HepG2 (cell line): ENCODE data around the gene SKA2. TPM values are rescaled to one million over a fixed set of nuclear protein-coding genes. Genes with fewer than 3 reads are reported as not detected.

Source experiments
- ATM ChIP-seq: fragments of 450-650 bp; IDR thresholded peaks from 2 replicates; pipeline ENCODE4 v1.7.1; 2017; ENCODE audit warnings: mild to moderate bottlenecking, borderline replicate concordance
- FOSL1 ChIP-seq: sonication (generic); formaldehyde crosslinking; IDR thresholded peaks from 2 replicates; pipeline ENCODE4 v1.9.0; 2021; ENCODE audit warnings: missing genetic modification reagents, borderline replicate concordance
- GABPB1 ChIP-seq: IDR thresholded peaks from 2 replicates; pipeline ENCODE4 v1.6.1; 2016; ENCODE audit warnings: mild to moderate bottlenecking, missing genetic modification reagents, moderate library complexity, missing compliant biosample characterization
- GATA4 ChIP-seq: sonication (generic); IDR thresholded peaks from 2 replicates; pipeline ENCODE4 v1.6.1; 2016; ENCODE audit warnings: antibody characterized with exemption, low read depth, borderline replicate concordance
- HIC2 ChIP-seq: sonication (generic); formaldehyde crosslinking; IDR thresholded peaks from 2 replicates; pipeline ENCODE4 v1.9.0; 2022; ENCODE audit warnings: low read depth, missing genetic modification reagents
- HNRNPH1 ChIP-seq: fragments of 200-400 bp; formaldehyde crosslinking; optimal IDR thresholded peaks from 2 replicates; pipeline ENCODE3; 2017; ENCODE audit warnings: mild to moderate bottlenecking, low read depth, low read length
- KDM2A ChIP-seq: sonication (generic); formaldehyde crosslinking; IDR thresholded peaks from 2 replicates; pipeline ENCODE4 v1.4.0; 2020; ENCODE audit warnings: low read depth, missing genetic modification reagents, borderline replicate concordance
- MIXL1 ChIP-seq: IDR thresholded peaks from 2 replicates; pipeline ENCODE4 v1.6.1; 2016
- NFE2L1 ChIP-seq: sonication (generic); formaldehyde crosslinking; IDR thresholded peaks from 2 replicates; pipeline ENCODE4 v1.4.0; 2020; ENCODE audit warnings: missing genetic modification reagents, mild to moderate bottlenecking, borderline replicate concordance
- NFIC ChIP-seq: IDR thresholded peaks from 2 replicates; pipeline ENCODE4 v1.6.1; 2012; ENCODE audit warnings: mild to moderate bottlenecking, low read length, inconsistent platforms
- TEAD2 ChIP-seq: sonication (generic); formaldehyde crosslinking; IDR thresholded peaks from 2 replicates; pipeline ENCODE4 v1.9.0; 2021; ENCODE audit warnings: missing genetic modification reagents
- TMF1 ChIP-seq: sonication (generic); formaldehyde crosslinking; IDR thresholded peaks from 2 replicates; pipeline ENCODE4 v1.8.1; 2022; ENCODE audit warnings: low read depth, missing genetic modification reagents
- TRIM24 ChIP-seq: sonication (generic); formaldehyde crosslinking; IDR thresholded peaks from 2 replicates; pipeline ENCODE4 v1.8.0; 2022; ENCODE audit warnings: mild to moderate bottlenecking, missing genetic modification reagents
- ZBTB2 ChIP-seq: sonication (generic); formaldehyde crosslinking; IDR thresholded peaks from 2 replicates; pipeline ENCODE4 v1.8.0; 2022; ENCODE audit warnings: low read depth, missing genetic modification reagents
- ZFP41 ChIP-seq: sonication (generic); formaldehyde crosslinking; IDR thresholded peaks from 2 replicates; pipeline ENCODE4 v1.4.0; 2020; ENCODE audit warnings: mild to moderate bottlenecking, missing genetic modification reagents, borderline replicate concordance
- ZHX1 ChIP-seq: sonication (generic); formaldehyde crosslinking; IDR thresholded peaks from 2 replicates; pipeline ENCODE4 v1.8.1; 2022; ENCODE audit warnings: low read depth, mild to moderate bottlenecking, missing genetic modification reagents
- ZNF10 ChIP-seq: sonication (generic); formaldehyde crosslinking; IDR thresholded peaks from 2 replicates; pipeline ENCODE4 v1.4.0; 2020; ENCODE audit warnings: mild to moderate bottlenecking, low read depth, missing genetic modification reagents, borderline replicate concordance
- ZNF124 ChIP-seq: sonication (generic); formaldehyde crosslinking; IDR thresholded peaks from 2 replicates; pipeline ENCODE4 v1.4.0; 2020; ENCODE audit warnings: missing genetic modification reagents
- ZNF329 ChIP-seq: sonication (generic); formaldehyde crosslinking; IDR thresholded peaks from 2 replicates; pipeline ENCODE4 v1.9.0; 2021; ENCODE audit warnings: low read depth, mild to moderate bottlenecking, missing genetic modification reagents
- ZNF468 ChIP-seq: sonication (generic); formaldehyde crosslinking; IDR thresholded peaks from 2 replicates; pipeline ENCODE4 v1.8.0; 2022; ENCODE audit warnings: mild to moderate bottlenecking, moderate library complexity, missing genetic modification reagents
- ZNF564 ChIP-seq: sonication (generic); formaldehyde crosslinking; IDR thresholded peaks from 2 replicates; pipeline ENCODE4 v1.8.1; 2023; ENCODE audit warnings: mild to moderate bottlenecking, missing genetic modification reagents
- ZNF720 ChIP-seq: sonication (generic); formaldehyde crosslinking; IDR thresholded peaks from 2 replicates; pipeline ENCODE4 v1.4.0; 2020; ENCODE audit warnings: missing genetic modification reagents
- polyA plus RNA-seq, 8 experiments: library from polyadenylated mRNA; depleted of rRNA in 3 of 8; stranded (reverse) in 7 of 8; unstranded in 1 of 8; fragments of >200 nt; fragmentation: Illumina TruSeq in 4 of 8; extraction: Trizol in 4 of 8; gene quantifications; 2 replicates each; pipeline versions ENCODE4 v1.2.1 to v1.2.3, GENCODE V29; 2011 to 2016; ENCODE audit warnings: low read depth in 4 of 8, missing spikeins in 1 of 8, mixed read lengths in 1 of 8; ENCODE audit not compliant: insufficient read depth in 1 of 8
- total RNA-seq, 5 experiments: library from RNA; depleted of rRNA; stranded (reverse); fragments of >200 nt; fragmentation: Illumina TruSeq; extraction: Trizol; gene quantifications; 2 replicates each; pipeline ENCODE4 v1.2.3, GENCODE V29; 2016; ENCODE audit warnings: low read depth in 1 of 5
- TF ChIP-seq, protein P1 (sequence below): sonication (generic); formaldehyde crosslinking; IDR thresholded peaks from 2 replicates; pipeline ENCODE4 v1.4.0; 2020; ENCODE audit warnings: missing genetic modification reagents, borderline replicate concordance

The SKA2 gene
- total and polyA plus RNA-seq, 2 of the 13 experiments (the other 11 are each of a cell fraction or from before 2014, with no cell fraction given): 18.6 to 91.8 TPM

DNA sequence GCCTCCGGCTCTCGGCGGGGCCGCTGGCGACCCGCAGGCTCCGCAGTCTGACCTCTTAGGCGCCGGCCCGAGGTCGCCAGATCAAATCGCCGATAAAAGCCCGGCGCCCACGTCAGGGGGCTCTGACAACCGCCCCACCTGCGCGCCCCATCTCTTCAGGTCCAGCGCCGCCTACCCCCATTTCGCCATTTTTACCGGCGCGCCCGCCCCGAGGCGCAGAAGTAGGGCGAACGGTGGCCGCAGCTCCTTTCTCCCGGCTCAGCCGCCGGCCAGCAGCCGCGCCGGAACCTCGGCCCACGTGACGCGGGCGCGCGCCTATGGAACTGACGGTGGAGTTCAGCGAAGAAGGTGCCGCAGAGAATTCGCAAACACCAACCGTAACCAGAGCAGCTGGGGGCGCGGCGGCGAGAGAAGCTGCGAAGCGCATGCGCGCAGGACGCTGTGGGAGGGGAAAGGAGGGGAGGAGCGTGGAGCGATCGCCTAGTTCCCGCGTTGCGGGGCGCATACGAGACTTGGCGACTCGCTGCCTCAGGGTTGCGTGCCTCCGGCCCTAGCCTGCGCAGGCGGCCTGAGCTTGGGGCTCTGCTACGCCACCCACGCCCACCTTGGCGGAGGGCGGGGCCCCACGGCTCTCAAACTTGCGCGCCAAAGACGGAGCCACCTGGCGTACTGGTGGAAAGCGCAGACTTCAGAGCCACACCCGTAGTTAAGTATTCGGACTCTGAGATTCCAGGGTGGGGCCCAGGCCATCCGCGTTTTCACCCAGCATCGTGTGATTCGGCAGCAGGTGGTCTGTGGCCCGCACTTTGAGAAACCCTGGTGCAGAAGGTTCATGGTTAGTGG, 48.3 kb downstream of the SKA2 start, which contains the start of gene TRIM37 (continued):
- TF ChIP-seq ZNF720 (CRISPR knock-in tag): no peak
- TF ChIP-seq HIC2 (CRISPR knock-in tag): 0 out of 2 replicates have a peak, but pooled peaks have one; percentile 1
- peak; percentile 95 for TF ChIP-seq KDM2A (CRISPR knock-in tag)
- TF ChIP-seq ZBTB2 (CRISPR knock-in tag): peak; percentile 89
- TF ChIP-seq, protein P1, sequence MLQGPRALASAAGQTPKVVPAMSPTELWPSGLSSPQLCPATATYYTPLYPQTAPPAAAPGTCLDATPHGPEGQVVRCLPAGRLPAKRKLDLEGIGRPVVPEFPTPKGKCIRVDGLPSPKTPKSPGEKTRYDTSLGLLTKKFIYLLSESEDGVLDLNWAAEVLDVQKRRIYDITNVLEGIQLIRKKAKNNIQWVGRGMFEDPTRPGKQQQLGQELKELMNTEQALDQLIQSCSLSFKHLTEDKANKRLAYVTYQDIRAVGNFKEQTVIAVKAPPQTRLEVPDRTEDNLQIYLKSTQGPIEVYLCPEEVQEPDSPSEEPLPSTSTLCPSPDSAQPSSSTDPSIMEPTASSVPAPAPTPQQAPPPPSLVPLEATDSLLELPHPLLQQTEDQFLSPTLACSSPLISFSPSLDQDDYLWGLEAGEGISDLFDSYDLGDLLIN (CRISPR knock-in tag): peak; percentile 91; the same call in 1 of the 2 replicates
- TF ChIP-seq HNRNPH1: no peak
- no peak for TF ChIP-seq FOSL1 (CRISPR knock-in tag)
- TF ChIP-seq ZNF10 (CRISPR knock-in tag): no peak
- TF ChIP-seq ZNF329 (CRISPR knock-in tag): 0 out of 2 replicates have a peak, but pooled peaks have one; percentile 18
- no peak for TF ChIP-seq ZNF124 (CRISPR knock-in tag)
- TF ChIP-seq ZHX1 (CRISPR knock-in tag): no peak; the same call in 1 of the 2 replicates
- TF ChIP-seq TMF1: peak; percentile 58; the same call in 1 of the 2 replicates
- peak; percentile 80; the same call in 1 of the 2 replicates for TF ChIP-seq ZNF564
- peak; percentile 92 for TF ChIP-seq GABPB1
- TF ChIP-seq NFE2L1 (CRISPR knock-in tag): no peak
- peak; percentile 18; the same call in 1 of the 2 replicates for TF ChIP-seq GATA4
- TF ChIP-seq ZNF468 (CRISPR knock-in tag): no peak
- TF ChIP-seq TRIM24 (CRISPR knock-in tag): no peak
- TF ChIP-seq MIXL1 (CRISPR knock-in tag): no peak; the same call in 1 of the 2 replicates
- no peak for TF ChIP-seq ATM
- TF ChIP-seq NFIC: no peak
- peak; percentile 62; the same call in 1 of the 2 replicates for TF ChIP-seq ZFP41 (CRISPR knock-in tag)
- no peak for TF ChIP-seq TEAD2
